ENCODE results near the gene MEF2A.
A peak's percentile ranks its signal among the peaks of the same experiment; 100 is the strongest.

MEF2A gene

DNA sequence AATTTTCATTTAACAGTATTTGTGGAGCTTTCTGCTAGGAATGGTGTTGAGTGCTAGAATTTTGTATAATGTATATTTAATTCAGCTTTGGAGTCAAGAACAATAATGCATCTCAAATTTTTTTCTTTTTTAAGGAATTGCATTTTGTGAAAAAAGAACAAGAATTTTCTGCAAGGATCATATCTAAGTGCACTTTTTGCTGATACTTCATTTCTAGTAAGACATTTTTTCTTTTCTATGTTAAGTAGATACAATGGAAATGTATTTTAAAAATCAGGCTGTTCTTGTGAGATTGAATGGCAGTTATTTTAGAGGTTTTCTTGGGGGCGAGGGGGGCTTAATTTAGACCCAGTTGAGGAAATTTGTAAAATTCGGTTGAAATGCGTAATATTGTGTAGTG, 32.5 kb downstream of the MEF2A start:
- no peak overlapping the region for H3K9ac ChIP-seq (ENCODE audit: low read depth in 1 of 2, low read length in 2 of 2)
- no peak overlapping the region for H3K27ac ChIP-seq (ENCODE audit: low read depth in 2 of 2, low read length in 2 of 2)
- H3K4me1 ChIP-seq (ENCODE audit: control insufficient read depth in 2 of 2, insufficient read depth in 2 of 2, low read length in 2 of 2) = no peaks in the 10 kb centered on the region
- no peaks in the 10 kb centered on the region for H3K9me3 ChIP-seq (ENCODE audit: control insufficient read depth in 2 of 2, low read length in 2 of 2)
- peaks cover 0 to 7% of the 10 kb centered on the region in 2 donors for H3K36me3 ChIP-seq (ENCODE audit: control insufficient read depth in 2 of 2, insufficient read depth in 2 of 2, low read length in 2 of 2)
- H3K27me3 ChIP-seq (ENCODE audit: control insufficient read depth in 2 of 2, insufficient read depth in 2 of 2, low read length in 2 of 2) = no peaks in the 10 kb centered on the region
- no peak overlapping the region for H3K4me3 ChIP-seq (ENCODE audit: low read length in 2 of 2)

DNA sequence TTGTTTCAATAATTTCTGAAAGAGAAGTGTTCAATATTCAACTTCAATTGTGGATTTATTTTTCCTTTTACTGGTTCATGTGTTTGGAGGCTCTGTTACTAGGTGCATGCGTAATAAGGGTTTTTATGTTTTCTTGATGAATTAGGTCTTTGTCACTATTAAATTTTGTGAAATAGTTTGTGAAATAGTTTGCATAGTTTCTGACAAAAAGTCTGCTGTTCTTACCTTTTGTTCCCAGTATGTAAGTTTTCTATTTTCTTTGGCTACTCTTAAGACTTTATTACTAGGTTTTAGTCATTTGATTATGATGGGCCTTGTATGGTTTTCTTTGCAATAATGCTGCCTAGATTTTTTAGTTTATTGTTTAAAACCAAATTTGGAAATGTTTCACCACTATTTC, 38.0 kb downstream of the MEF2A start:
- Histone ChIP-seq H3K9ac (ENCODE audit: low read depth in 1 of 2, low read length in 2 of 2) (no peak overlapping the region), H3K27ac (ENCODE audit: low read depth in 2 of 2, low read length in 2 of 2) (no peak overlapping the region), H3K36me3 (ENCODE audit: control insufficient read depth in 2 of 2, insufficient read depth in 2 of 2, low read length in 2 of 2) (peaks cover 0 to 5% of the 10 kb centered on the region in 2 donors), H3K4me3 (ENCODE audit: low read length in 2 of 2) (no peak overlapping the region), H3K4me1 (ENCODE audit: control insufficient read depth in 2 of 2, insufficient read depth in 2 of 2, low read length in 2 of 2) (no peaks in the 10 kb centered on the region), H3K9me3 (ENCODE audit: control insufficient read depth in 2 of 2, low read length in 2 of 2) (no peaks in the 10 kb centered on the region), H3K27me3 (ENCODE audit: control insufficient read depth in 2 of 2, insufficient read depth in 2 of 2, low read length in 2 of 2) (no peaks in the 10 kb centered on the region)

GRCh38 chr15:99604865-99605264, 39.1 kb downstream of the MEF2A start:
- no peak overlapping the region for H3K9ac ChIP-seq (ENCODE audit: low read depth in 1 of 2, low read length in 2 of 2)
- no peaks in the 10 kb centered on the region for H3K27me3 ChIP-seq (ENCODE audit: control insufficient read depth in 2 of 2, insufficient read depth in 2 of 2, low read length in 2 of 2)
- H3K36me3 ChIP-seq (ENCODE audit: control insufficient read depth in 2 of 2, insufficient read depth in 2 of 2, low read length in 2 of 2) = peaks cover 0 to 5% of the 10 kb centered on the region in 2 donors
- no peak overlapping the region for H3K27ac ChIP-seq (ENCODE audit: low read depth in 2 of 2, low read length in 2 of 2)
- H3K4me1 ChIP-seq (ENCODE audit: control insufficient read depth in 2 of 2, insufficient read depth in 2 of 2, low read length in 2 of 2) = no peaks in the 10 kb centered on the region
- H3K9me3 ChIP-seq (ENCODE audit: control insufficient read depth in 2 of 2, low read length in 2 of 2) = no peaks in the 10 kb centered on the region
- H3K4me3 ChIP-seq (ENCODE audit: low read length in 2 of 2) = no peak overlapping the region

DNA sequence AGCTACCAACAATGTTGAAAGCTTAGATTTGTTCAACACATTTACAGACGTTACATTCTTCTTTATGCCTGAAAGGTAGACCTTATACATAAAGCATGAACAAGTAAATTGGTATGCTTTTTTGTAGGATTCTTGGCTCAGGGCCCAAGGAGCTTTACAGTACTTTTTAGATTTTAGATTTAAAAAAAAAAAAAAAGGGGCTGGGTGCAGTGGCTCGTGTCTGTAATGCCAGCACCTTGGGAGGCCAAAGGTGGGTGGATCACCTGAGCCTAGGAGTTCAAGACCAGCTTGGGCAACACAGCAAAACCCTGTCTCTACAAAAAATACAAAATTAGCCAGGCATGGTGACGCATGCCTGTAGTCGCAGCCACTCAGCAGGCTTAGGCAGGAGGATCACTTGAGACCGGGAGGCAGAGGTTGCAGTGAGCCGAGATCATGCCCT, 39.7 kb downstream of the MEF2A start:
- H3K27ac ChIP-seq (ENCODE audit: low read depth in 2 of 2, low read length in 2 of 2) = no peak overlapping the region
- H3K4me3 ChIP-seq (ENCODE audit: low read length in 2 of 2) = no peak overlapping the region
- H3K27me3 ChIP-seq (ENCODE audit: control insufficient read depth in 2 of 2, insufficient read depth in 2 of 2, low read length in 2 of 2) = no peaks in the 10 kb centered on the region
- no peaks in the 10 kb centered on the region for H3K4me1 ChIP-seq (ENCODE audit: control insufficient read depth in 2 of 2, insufficient read depth in 2 of 2, low read length in 2 of 2)
- H3K36me3 ChIP-seq (ENCODE audit: control insufficient read depth in 2 of 2, insufficient read depth in 2 of 2, low read length in 2 of 2) = peaks cover 0 to 3% of the 10 kb centered on the region in 2 donors
- H3K9ac ChIP-seq (ENCODE audit: low read depth in 1 of 2, low read length in 2 of 2) = no peak overlapping the region
- H3K9me3 ChIP-seq (ENCODE audit: control insufficient read depth in 2 of 2, low read length in 2 of 2) = no peaks in the 10 kb centered on the region

GRCh38 chr15:99605990-99606389, 40.2 kb downstream of the MEF2A start:
- H3K9me3 ChIP-seq (ENCODE audit: control insufficient read depth in 2 of 2, low read length in 2 of 2) = no peaks in the 10 kb centered on the region
- no peak overlapping the region for H3K4me3 ChIP-seq (ENCODE audit: low read length in 2 of 2)
- H3K27me3 ChIP-seq (ENCODE audit: control insufficient read depth in 2 of 2, insufficient read depth in 2 of 2, low read length in 2 of 2) = no peaks in the 10 kb centered on the region
- H3K9ac ChIP-seq (ENCODE audit: low read depth in 1 of 2, low read length in 2 of 2) = no peak overlapping the region
- H3K4me1 ChIP-seq (ENCODE audit: control insufficient read depth in 2 of 2, insufficient read depth in 2 of 2, low read length in 2 of 2) = no peaks in the 10 kb centered on the region
- no peak overlapping the region for H3K27ac ChIP-seq (ENCODE audit: low read depth in 2 of 2, low read length in 2 of 2)
- no peaks in the 10 kb centered on the region for H3K36me3 ChIP-seq (ENCODE audit: control insufficient read depth in 2 of 2, insufficient read depth in 2 of 2, low read length in 2 of 2)

DNA sequence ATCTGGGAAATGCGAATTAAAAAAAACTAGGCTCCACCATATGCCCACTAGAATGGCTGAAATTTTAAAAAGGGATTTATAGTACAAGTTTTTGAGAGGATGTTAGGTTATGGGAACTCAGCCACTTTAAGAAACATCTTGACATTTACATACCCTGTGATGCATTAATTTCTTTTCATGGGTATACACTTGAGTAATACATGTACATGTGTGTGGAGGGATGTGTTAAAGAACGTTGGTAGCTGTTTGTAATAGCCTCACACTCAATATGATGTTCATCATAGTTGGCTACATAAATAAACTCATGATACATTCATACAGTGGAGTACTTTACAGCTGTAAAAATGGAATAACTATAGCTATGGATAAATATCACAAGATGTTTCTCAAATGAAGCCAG, 40.9 kb downstream of the MEF2A start:
- H3K4me1 ChIP-seq (ENCODE audit: control insufficient read depth in 2 of 2, insufficient read depth in 2 of 2, low read length in 2 of 2) = no peaks in the 10 kb centered on the region
- no peaks in the 10 kb centered on the region for H3K27me3 ChIP-seq (ENCODE audit: control insufficient read depth in 2 of 2, insufficient read depth in 2 of 2, low read length in 2 of 2)
- H3K9ac ChIP-seq (ENCODE audit: low read depth in 1 of 2, low read length in 2 of 2) = no peak overlapping the region
- no peak overlapping the region for H3K27ac ChIP-seq (ENCODE audit: low read depth in 2 of 2, low read length in 2 of 2)
- H3K9me3 ChIP-seq (ENCODE audit: control insufficient read depth in 2 of 2, low read length in 2 of 2) = no peaks in the 10 kb centered on the region
- no peak overlapping the region for H3K4me3 ChIP-seq (ENCODE audit: low read length in 2 of 2)
- H3K36me3 ChIP-seq (ENCODE audit: control insufficient read depth in 2 of 2, insufficient read depth in 2 of 2, low read length in 2 of 2) = no peaks in the 10 kb centered on the region

DNA sequence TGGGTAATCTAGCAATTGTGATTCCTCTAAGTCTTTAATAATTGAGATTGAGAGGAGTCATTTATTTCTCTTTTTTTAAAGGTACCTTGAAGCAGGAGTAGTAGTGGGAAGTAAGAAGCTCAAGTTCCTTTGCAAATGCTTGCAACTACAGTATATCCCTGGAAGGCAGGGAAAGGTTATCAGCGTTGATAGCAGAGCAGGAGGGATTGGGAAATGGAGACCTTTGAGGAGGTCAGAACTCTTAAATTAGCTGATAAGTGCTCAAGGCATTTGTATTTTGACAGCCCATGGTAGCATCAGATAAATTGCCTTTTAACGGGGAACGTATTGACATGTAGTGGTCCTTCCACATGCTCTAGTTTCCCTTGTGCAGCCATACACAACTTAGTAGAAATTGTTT, 47.7 kb downstream of the MEF2A start:
- Histone ChIP-seq H3K9me3 (ENCODE audit: control insufficient read depth in 2 of 2, low read length in 2 of 2) (no peaks in the 10 kb centered on the region), H3K9ac (ENCODE audit: low read depth in 1 of 2, low read length in 2 of 2) (no peak overlapping the region), H3K4me3 (ENCODE audit: low read length in 2 of 2) (no peak overlapping the region), H3K36me3 (ENCODE audit: control insufficient read depth in 2 of 2, insufficient read depth in 2 of 2, low read length in 2 of 2) (no peaks in the 10 kb centered on the region), H3K4me1 (ENCODE audit: control insufficient read depth in 2 of 2, insufficient read depth in 2 of 2, low read length in 2 of 2) (peaks cover 4 to 20% of the 10 kb centered on the region in 2 donors), H3K27me3 (ENCODE audit: control insufficient read depth in 2 of 2, insufficient read depth in 2 of 2, low read length in 2 of 2) (no peaks in the 10 kb centered on the region), H3K27ac (ENCODE audit: low read depth in 2 of 2, low read length in 2 of 2) (no peak overlapping the region)

- Histone ChIP-seq H3K4me1 (ENCODE audit: control insufficient read depth in 2 of 2, insufficient read depth in 2 of 2, low read length in 2 of 2) (peaks cover 4 to 20% of the 10 kb centered on the region in 2 donors), H3K9me3 (ENCODE audit: control insufficient read depth in 2 of 2, low read length in 2 of 2) (no peaks in the 10 kb centered on the region), H3K9ac (ENCODE audit: low read depth in 1 of 2, low read length in 2 of 2) (no peak overlapping the region), H3K27ac (ENCODE audit: low read depth in 2 of 2, low read length in 2 of 2) (peak overlapping the region; percentile 67 to 79), H3K4me3 (ENCODE audit: low read length in 2 of 2) (no peak overlapping the region), H3K36me3 (ENCODE audit: control insufficient read depth in 2 of 2, insufficient read depth in 2 of 2, low read length in 2 of 2) (no peaks in the 10 kb centered on the region), H3K27me3 (ENCODE audit: control insufficient read depth in 2 of 2, insufficient read depth in 2 of 2, low read length in 2 of 2) (no peaks in the 10 kb centered on the region)
Measured at GRCh38 chr15:99613887-99614647, 48.3 kb downstream of the MEF2A start.

GRCh38 chr15:99614749-99615288, 49.0 kb downstream of the MEF2A start:
- Histone ChIP-seq H3K27ac (ENCODE audit: low read depth in 2 of 2, low read length in 2 of 2) (peak overlapping the region; percentile 67 to 79), H3K4me1 (ENCODE audit: control insufficient read depth in 2 of 2, insufficient read depth in 2 of 2, low read length in 2 of 2) (peaks cover 4 to 20% of the 10 kb centered on the region in 2 donors), H3K9me3 (ENCODE audit: control insufficient read depth in 2 of 2, low read length in 2 of 2) (no peaks in the 10 kb centered on the region), H3K36me3 (ENCODE audit: control insufficient read depth in 2 of 2, insufficient read depth in 2 of 2, low read length in 2 of 2) (no peaks in the 10 kb centered on the region), H3K4me3 (ENCODE audit: low read length in 2 of 2) (peak overlapping the region in 1 of 2 donors; percentile 39), H3K9ac (ENCODE audit: low read depth in 1 of 2, low read length in 2 of 2) (no peak overlapping the region), H3K27me3 (ENCODE audit: control insufficient read depth in 2 of 2, insufficient read depth in 2 of 2, low read length in 2 of 2) (no peaks in the 10 kb centered on the region)

DNA sequence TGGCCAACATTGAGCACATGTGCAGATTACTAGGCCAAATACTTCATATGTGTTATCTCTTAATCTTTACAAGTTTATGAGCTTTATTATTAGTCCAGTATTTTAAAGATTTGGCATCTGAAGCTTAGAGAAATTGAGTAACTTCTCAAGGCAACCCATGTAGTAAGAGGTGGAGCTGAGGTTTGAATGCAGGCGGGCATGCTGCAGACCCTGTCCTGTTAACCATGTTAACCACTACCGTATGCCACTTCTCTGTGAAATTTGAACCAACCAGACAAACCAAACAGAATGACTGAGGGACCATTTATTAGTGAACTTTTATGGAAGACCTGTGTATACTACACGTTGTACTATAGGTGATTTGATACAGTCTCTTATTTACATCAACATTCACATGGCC, 49.7 kb downstream of the MEF2A start:
- Histone ChIP-seq H3K27ac (ENCODE audit: low read depth in 2 of 2, low read length in 2 of 2) (no peak overlapping the region), H3K4me3 (ENCODE audit: low read length in 2 of 2) (no peak overlapping the region), H3K27me3 (ENCODE audit: control insufficient read depth in 2 of 2, insufficient read depth in 2 of 2, low read length in 2 of 2) (no peaks in the 10 kb centered on the region), H3K4me1 (ENCODE audit: control insufficient read depth in 2 of 2, insufficient read depth in 2 of 2, low read length in 2 of 2) (peaks cover 4 to 20% of the 10 kb centered on the region in 2 donors), H3K9me3 (ENCODE audit: control insufficient read depth in 2 of 2, low read length in 2 of 2) (no peaks in the 10 kb centered on the region), H3K36me3 (ENCODE audit: control insufficient read depth in 2 of 2, insufficient read depth in 2 of 2, low read length in 2 of 2) (no peaks in the 10 kb centered on the region), H3K9ac (ENCODE audit: low read depth in 1 of 2, low read length in 2 of 2) (no peak overlapping the region)
